Peyer's patch (tissue), 4 donors: Measurements from ENCODE around the gene CDH8.

ENCODE experiments used
- POLR2A ChIP-seq, 2 donors: fragments of 450-650 bp; IDR thresholded peaks; one replicate each; pipeline ENCODE4 v1.5.1; 2017; ENCODE audit warnings: antibody characterized with exemption in 2 of 2, mild to moderate bottlenecking in 2 of 2, moderate library complexity in 2 of 2
- TF ChIP-seq, protein P1 (sequence below), 6 experiments: fragments of 450-650 bp in 4 of 6; fragments of 200-600 bp in 2 of 6; sonication (generic) in 1 of 6; IDR thresholded peaks; one replicate each; pipeline ENCODE4 v1.5.1; 2017 to 2019; ENCODE audit warnings: antibody characterized with exemption in 6 of 6, mild to moderate bottlenecking in 3 of 6, moderate library complexity in 1 of 6

DNA sequence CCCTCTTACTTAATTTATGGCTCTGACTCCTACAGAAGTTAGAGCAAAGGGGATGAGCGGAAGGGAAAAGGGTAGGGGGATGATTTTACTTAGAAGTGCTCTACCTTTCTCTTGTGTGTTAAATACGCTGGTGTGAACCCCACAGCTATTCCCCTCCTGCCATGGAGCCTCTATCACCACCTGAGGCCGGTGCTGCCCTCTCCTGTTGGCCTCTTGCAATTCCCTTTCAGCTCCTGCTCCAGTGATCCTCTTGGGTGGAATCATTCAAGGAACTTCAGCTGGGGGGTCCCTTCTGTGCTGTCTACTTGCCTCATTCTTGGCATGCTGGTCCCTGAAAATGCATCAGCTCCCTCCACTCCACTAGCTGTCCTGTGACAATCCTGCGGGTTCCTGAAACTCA lies 41.8 kb upstream of the CDH8 start:
- TF ChIP-seq, protein P1, sequence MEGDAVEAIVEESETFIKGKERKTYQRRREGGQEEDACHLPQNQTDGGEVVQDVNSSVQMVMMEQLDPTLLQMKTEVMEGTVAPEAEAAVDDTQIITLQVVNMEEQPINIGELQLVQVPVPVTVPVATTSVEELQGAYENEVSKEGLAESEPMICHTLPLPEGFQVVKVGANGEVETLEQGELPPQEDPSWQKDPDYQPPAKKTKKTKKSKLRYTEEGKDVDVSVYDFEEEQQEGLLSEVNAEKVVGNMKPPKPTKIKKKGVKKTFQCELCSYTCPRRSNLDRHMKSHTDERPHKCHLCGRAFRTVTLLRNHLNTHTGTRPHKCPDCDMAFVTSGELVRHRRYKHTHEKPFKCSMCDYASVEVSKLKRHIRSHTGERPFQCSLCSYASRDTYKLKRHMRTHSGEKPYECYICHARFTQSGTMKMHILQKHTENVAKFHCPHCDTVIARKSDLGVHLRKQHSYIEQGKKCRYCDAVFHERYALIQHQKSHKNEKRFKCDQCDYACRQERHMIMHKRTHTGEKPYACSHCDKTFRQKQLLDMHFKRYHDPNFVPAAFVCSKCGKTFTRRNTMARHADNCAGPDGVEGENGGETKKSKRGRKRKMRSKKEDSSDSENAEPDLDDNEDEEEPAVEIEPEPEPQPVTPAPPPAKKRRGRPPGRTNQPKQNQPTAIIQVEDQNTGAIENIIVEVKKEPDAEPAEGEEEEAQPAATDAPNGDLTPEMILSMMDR (IDR thresholded peaks at IDR 0.05), result no peak
- TF ChIP-seq POLR2A (IDR thresholded peaks at IDR 0.05), result no peak
